ENCODE results near the gene FGF14.
"Not testable (repeated sequence)": the region's sequence is repeated elsewhere in the genome, so short reads cannot be mapped to it uniquely, and the experiment has no call there.

The FGF14 gene

DNA sequence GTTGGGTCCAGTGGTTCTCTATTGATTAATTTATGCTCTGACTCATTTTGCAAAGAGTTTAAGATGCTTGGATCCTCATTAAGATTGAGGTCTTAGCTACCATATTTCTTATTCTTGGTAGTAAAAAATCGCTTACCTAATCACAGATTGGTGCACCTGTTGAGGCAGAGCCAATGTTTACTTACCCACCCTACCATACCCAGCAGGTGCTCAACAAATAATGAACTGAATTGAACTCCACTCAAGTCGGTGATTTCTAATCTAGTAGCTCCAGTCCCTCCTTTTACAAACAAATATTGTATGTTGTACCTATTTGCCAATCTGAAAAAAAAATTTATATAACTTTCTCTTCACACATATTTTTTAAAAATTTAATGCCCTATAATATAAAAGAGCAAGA, 361.0 kb downstream of the FGF14 start:
- no peak for DNase-seq (ENCODE audit: low spot score)

DNA sequence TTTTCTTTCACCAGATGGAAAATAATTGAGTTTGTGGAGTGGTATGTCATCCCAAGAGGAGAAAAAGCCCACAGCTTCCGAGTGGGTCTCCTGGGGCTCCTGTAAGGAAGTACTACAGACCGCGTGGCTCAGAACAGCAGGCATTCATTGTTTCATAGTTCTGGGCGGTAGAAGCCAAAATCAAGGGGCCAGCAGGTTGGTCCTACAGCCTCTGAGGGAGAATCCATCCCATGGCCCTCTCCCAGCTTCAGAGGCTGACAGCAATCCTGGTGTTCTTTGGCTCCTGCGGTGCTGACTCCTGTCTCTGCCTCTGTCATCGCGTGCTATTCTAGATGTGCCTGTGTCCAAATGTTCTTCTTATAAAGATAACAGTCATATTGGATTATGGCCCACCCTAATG, 362.6 kb downstream of the FGF14 start:
- DNase-seq (ENCODE audit: low spot score), result no peak

- DNase-seq (ENCODE audit: low spot score), result no peak
Observed at GRCh38 chr13:102038787-102039186, 363.1 kb downstream of the FGF14 start.

GRCh38 chr13:102035969-102036368, 365.9 kb downstream of the FGF14 start:
- no peak for DNase-seq (ENCODE audit: low spot score)

DNA sequence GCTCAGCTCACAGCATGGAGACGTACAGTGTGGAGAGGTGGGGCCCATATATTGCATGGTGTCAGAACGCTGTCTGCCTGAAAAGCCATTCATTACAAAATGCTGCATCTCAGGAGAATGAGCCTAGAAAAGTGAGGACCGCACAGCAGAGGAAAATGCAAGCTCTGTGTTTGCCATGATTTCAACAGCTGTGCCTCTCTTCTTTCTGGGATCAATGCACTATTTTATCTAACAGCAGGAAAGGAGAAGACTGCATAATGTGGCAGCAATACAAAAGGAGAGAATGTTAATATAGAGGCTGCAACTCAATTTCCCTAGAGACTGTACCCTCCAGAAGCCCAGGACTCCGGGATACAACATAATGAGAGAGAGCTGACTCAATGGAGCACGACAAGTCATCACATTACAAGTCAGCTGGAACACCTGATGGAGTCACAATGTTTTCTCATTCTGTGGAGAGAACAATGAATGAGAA, 368.0 kb downstream of the FGF14 start:
- DNase-seq (ENCODE audit: low spot score), result peak; percentile 24

DNA sequence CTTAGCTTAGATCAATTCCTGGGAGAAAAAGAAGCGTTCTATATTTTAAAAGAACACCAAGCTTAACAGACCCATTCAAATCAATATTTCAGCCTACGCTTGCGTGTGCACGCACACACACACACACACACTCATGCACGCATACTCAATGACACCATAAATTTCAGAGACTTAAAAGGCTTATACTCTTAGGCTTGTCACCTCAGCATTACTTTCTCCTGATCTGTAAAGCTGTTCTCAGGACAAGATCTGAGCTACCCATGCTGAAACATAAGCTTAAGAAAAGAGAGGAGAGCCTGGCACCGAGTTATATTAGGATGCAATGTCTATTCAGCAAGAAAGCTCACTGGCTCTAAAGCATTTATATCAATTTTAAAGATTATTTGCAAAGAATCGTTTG, 368.5 kb downstream of the FGF14 start:
- DNase-seq (ENCODE audit: low spot score), result no peak

GRCh38 chr13:102028868-102029267, 373.0 kb downstream of the FGF14 start:
- no peak for DNase-seq (ENCODE audit: low spot score)

DNA sequence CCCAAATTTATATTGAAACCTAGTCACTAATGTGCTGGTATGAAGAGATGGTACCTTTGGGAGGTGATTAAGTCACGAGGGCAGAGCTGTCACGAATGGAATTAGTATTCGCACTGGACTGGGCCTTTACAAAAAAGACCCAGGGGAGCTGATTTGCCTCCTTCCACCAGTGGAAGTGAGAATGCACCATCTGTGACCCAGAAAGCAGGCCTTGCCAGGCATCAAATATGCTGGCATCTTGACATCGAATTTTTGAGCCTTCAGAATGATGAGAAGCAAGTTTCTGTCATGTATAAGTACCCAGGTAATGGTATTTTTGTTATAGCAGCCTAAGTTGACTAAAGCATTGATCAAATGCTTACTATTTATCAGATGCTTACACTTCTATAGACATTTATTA, 373.6 kb downstream of the FGF14 start:
- no peak for DNase-seq (ENCODE audit: low spot score)

GRCh38 chr13:102021777-102022176, 380.1 kb downstream of the FGF14 start:
- DNase-seq (ENCODE audit: low spot score), result no peak

DNA sequence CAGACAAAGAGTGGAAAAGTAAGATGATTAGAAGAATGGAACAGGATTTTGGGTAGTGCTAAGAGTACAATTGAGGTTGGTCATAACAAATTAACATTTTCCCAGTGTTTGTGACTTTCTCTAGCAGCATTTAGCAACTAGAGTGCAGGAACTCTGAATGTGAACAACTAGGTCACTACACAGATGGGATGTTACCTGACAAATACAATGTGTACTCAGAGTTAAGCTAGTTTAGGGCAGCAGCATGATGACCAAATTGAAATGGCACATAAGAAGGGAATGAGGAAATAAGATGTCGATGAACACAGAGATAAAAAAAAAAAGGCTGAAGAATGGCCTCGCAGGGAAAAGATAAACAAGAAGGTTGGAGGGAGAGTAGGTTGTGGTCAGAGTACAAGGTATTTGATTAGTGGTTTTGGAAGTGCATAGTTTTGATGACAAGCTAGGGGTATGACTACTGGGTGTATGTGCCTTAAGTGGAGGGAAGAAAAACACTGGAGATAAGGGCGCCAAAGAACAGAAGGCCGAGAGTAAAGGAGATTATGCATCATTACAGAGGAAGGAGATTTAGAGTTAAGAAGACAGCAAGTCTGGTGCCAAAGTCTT, 381.1 kb downstream of the FGF14 start:
- no peak for DNase-seq (ENCODE audit: low spot score)

DNA sequence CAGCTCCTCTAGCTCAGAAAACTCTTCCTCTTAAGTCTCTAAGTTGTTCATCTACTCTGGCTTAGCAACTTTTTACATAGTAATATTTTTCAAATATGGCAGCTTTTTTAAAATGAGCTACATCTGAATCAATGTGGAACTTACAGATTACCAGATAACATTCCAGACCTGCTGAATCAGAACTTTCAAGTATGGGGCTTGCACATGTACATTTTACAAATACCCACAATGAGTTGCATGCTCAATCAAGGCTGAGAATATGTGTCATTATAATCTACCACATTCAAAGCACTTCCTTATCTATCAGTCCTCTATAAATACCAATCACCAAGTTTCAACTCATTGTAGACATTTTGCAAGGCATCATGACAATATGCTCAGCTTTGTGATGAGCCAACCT, 383.1 kb downstream of the FGF14 start:
- DNase-seq (ENCODE audit: low spot score), result no peak

DNA sequence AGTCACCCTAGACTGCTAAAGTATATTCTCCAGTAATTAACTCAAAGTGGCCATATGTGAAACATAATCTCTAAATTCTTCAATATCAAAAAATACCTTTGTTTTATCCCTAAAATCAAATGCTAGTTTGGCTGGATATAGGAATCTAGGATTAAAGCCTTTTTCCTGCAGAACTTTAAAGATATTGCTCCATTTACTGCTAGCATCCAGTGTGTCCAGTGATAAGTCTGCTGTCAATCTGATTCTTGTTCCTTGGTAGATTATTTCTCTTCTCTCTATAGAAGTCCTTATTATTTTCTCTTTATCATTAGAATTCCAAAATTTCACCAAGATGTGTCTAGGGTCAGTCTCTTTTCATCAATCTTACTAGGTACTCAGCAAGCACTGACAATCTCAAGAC, 384.6 kb downstream of the FGF14 start:
- no peak for DNase-seq (ENCODE audit: low spot score)

DNA sequence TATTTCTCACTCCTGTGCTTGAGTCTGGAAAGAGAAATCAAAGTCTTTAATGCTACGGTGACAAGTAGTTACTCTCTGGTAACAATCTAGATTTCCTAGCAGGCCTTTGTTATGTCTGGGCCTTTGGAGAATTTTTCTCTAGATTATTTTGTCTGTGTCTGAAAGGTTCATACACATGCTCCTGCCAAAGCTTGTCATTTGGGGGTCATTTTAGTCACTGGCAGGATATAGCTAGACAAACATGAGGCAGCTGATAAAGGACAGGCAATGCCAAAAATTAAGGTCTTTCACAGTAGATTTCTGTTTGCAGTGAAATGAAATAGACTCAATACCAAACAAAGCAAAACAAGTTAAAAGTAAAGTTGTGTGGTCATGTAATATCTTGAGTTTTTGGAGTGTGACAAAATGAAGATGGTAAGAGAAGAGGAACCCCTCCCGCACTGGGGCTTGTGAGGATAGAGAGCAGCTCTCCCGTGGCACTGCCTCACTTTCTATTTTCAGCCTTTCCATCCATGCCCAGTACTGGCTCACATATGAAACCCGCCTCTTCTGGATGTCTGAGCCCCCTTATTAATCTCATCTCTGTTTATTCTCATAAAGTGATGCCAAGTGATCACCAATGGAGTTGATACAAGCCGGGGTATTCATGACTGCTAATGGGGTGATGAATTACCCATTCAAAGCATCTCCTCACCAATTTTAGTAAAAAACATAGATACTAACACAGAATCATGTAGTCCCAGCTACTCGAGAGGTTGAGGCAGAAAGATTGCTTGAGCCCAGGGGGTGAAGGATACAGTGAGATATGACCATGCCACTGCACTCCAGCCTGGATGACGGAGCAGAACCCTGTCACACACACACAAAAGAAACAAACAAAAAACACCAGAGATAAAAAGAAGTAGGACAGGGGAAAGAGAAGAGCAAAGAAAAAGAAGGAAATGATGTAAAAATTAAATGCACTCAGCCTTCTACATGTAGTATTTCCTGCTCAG, 389.3 kb downstream of the FGF14 start:
- no peak for DNase-seq (ENCODE audit: low spot score)

DNA sequence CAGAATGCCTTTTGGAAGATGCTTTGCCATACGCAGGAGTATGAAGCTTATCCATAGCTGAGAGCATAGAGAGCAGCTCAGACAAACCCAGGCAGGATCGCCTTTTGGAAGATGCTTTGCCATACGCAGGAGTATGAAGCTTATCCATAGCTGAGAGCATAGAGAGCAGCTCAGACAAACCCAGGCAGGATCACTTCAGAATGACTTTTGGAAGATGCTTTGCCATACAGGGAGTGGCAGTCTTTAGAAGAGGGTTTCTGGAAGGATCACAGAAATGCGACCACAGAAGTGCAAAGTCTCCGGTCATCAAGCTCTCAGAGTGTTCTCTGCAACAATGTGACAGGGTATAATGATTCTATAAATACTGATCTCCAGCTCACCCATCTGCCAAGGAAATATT, 390.4 kb downstream of the FGF14 start:
- DNase-seq (ENCODE audit: low spot score), result not testable (repeated sequence)

- no peak for DNase-seq (ENCODE audit: low spot score)
Observed at GRCh38 chr13:102003848-102004570, 397.8 kb downstream of the FGF14 start.

DNA sequence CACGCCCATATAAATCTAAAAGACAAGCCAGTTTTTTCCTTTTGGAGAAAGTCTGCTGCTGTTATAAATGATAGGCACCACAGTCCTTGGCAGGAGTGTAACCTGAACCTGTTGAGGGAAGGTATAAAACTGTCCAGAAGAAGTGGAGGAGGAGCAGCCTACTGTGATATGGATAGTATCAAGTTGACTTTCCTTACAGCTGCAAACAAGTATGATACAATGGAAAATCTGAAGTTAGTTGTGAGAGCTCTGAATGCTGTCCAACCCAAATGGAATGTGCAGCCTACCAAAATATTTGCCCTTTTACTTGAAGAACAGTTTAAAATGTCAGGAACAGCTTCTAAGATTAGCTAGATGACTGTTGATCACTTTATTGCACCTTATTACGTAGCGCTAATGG, 399.6 kb downstream of the FGF14 start:
- DNase-seq (ENCODE audit: low spot score), result no peak

DNA sequence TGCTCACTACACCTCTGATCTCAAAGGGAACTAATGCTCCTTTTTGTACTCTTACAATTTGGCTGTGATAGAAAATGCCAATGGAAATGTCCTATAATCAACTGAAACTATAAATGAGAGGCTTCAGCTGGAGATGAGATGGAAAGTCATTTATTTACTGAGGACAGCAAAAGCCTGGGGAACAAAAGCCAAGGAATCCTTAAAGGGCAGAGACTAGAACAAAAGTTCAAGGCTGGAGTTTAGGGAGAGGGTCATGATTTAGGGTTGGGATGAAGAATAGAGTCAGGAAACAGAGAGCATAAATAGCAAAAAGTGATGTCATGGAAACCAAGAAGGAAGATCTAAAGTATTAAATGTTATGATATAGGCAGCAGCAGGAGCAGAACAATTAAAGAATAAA, 401.1 kb downstream of the FGF14 start:
- no peak for DNase-seq (ENCODE audit: low spot score)

- no peak for DNase-seq (ENCODE audit: low spot score)
Observed at GRCh38 chr13:101998129-101998528, 403.7 kb downstream of the FGF14 start.

DNA sequence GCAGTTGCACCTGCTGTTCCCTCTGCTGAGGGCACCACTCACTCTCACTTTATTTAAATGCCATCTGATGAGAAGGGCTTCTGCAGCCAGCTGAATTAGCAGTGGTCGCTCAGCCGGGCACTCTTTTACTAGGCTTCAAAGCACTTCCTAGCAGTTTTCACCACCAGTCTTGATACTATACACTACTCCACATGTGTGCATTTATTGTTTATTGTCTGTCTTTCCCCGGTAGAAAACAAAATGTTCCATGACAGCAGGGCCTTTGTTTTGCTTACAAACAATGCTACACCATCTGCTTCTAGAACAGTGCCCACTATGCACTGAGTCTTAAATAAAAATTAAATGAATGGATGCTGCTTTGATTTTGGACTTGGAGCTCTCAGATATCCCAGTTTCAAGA, 404.9 kb downstream of the FGF14 start:
- DNase-seq (ENCODE audit: low spot score), result peak; percentile 78

DNA sequence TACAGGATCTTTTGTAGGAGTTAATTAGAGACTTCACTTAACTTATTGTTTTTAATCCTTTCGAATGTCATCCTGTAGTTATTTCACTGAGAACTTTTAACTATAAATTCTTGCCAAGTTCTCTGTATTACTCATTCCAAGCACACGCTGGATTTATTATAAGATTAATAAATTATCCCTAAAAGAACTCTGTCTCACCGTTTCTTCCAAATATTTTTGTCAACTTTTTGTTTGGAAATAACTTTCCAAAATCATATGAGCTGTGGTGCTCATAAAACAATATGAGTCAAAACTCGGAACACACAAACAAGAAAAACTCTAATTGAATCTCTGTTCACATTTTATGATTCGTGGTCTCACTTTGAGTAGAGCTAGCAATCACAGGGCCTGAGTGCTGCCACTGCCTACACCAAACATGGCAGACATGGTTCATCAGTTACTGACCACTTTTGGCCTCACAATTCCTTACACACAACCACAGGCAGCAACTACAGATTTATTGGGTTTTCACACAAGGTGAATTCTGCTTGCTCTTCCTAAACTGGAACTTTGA, 412.0 kb downstream of the FGF14 start:
- DNase-seq (ENCODE audit: low spot score), result no peak

- DNase-seq (ENCODE audit: low spot score), result no peak
Observed at GRCh38 chr13:101988140-101988539, 413.7 kb downstream of the FGF14 start.

- DNase-seq (ENCODE audit: low spot score), result no peak
Observed at GRCh38 chr13:101986316-101986715, 415.5 kb downstream of the FGF14 start.
